HepG2 (cell line): ENCODE measurements around the gene MYO7A. TPM values are rescaled to one million over a fixed set of nuclear protein-coding genes. Genes with fewer than 3 reads are reported as not detected.

Source experiments
- ATAC-seq: fragments of 200-7000 bp; cut with Tn5 transposase; 3 replicates; pipeline ENCODE4 v1.9.1; 2020; ENCODE audit warnings: mild to moderate bottlenecking, moderate library complexity
- BruUV-seq: library from RNA; stranded (reverse); fragments of 400-500 nt; replicated peaks from 2 replicates; lab custom pipeline; 2021; lab: Mats Ljungman, UMichigan
- CTCF ChIA-PET: fragments of 300-600 bp; formaldehyde crosslinking; extraction: SDS; loops from one replicate; lab custom pipeline; 2021; ENCODE audit warnings: low total read pairs, inconsistent platforms, low intra/inter-chr PET ratio; lab: Yijun Ruan, JAX
- POLR2A ChIA-PET: fragments of 350-600 bp; sonication (Branson Sonifier 250); formaldehyde crosslinking; loops from one replicate; lab custom pipeline; 2020; ENCODE audit warnings: antibody characterized with exemption, inconsistent platforms; lab: Yijun Ruan, JAX
- DNase-seq: peaks from one replicate; pipeline ENCODE4 v3.0.0-alpha.2; 2015; ENCODE audit warnings: low spot score
- FAIRE-seq: peaks from 3 replicates; lab custom pipeline; 2011; peaks lifted over from hg19 to GRCh38; lab: Jason Lieb, UNC
- H2AFZ ChIP-seq: one replicate; pipeline ENCODE4 v1.6.1; 2011; ENCODE audit warnings: low read length, inconsistent platforms
- H3K27ac ChIP-seq: fragments of 300-600 bp; 3 replicates; pipeline ENCODE4 v1.8.0; 2011; ENCODE audit warnings: mixed run types, mild to moderate bottlenecking, mixed read lengths, low read length, inconsistent platforms; ENCODE audit not compliant: insufficient read depth; ENCODE audit errors: extremely low read length
- H3K27me3 ChIP-seq, 2 experiments: fragments of 200-600 bp in 1 of 2; 2 replicates in 1 of 2; 3 replicates in 1 of 2; pipeline versions ENCODE4 v1.6.0 to v1.8.0; 2011; ENCODE audit warnings: low read length in 2 of 2, mild to moderate bottlenecking in 2 of 2, moderate library complexity in 2 of 2, inconsistent platforms in 1 of 2; ENCODE audit not compliant: insufficient read depth in 2 of 2, control insufficient read depth in 1 of 2
- H3K36me3 ChIP-seq, 2 experiments: fragments of 200-600 bp in 1 of 2; replicated peaks in 1 of 2; 2 replicates in 1 of 2; 3 replicates in 1 of 2; pipeline versions ENCODE4 v1.5.1 to v1.8.0; 2011; ENCODE audit warnings: low read length in 2 of 2, inconsistent platforms in 1 of 2; ENCODE audit not compliant: insufficient read depth in 2 of 2, control insufficient read depth in 1 of 2
- H3K4me1 ChIP-seq: 2 replicates; pipeline ENCODE4 v1.5.1; 2012; ENCODE audit warnings: low read length, inconsistent platforms; ENCODE audit not compliant: insufficient read depth
- H3K4me2 ChIP-seq: 2 replicates; pipeline ENCODE4 v1.6.0; 2011; ENCODE audit warnings: low read depth, low read length, inconsistent platforms
- H3K4me3 ChIP-seq, 3 experiments: fragments of 200-600 bp in 1 of 3; sonication (generic), shearing (Covaris generic) in 1 of 3; replicated peaks in 1 of 3; 2 replicates each; pipeline ENCODE4 v1.5.1; 2011 to 2016; ENCODE audit warnings: low read length in 3 of 3, inconsistent platforms in 2 of 3, low read depth in 2 of 3, mild to moderate bottlenecking in 2 of 3, control low read depth in 1 of 3, mixed read lengths in 1 of 3; ENCODE audit not compliant: insufficient read depth in 1 of 3
- H3K79me2 ChIP-seq: one replicate; pipeline ENCODE4 v1.6.1; 2011; ENCODE audit warnings: low read length, inconsistent platforms; ENCODE audit not compliant: insufficient read depth
- H3K9ac ChIP-seq: 2 replicates; pipeline ENCODE4 v1.6.0; 2011; ENCODE audit warnings: mild to moderate bottlenecking, low read depth, low read length, inconsistent platforms; ENCODE audit not compliant: insufficient read depth
- H3K9me3 ChIP-seq: 2 replicates; pipeline ENCODE4 v1.5.1; 2012; ENCODE audit warnings: mild to moderate bottlenecking, low read length
- H4K20me1 ChIP-seq: 2 replicates; pipeline ENCODE4 v1.6.0; 2011; ENCODE audit warnings: inconsistent platforms, mild to moderate bottlenecking, low read length, moderate library complexity; ENCODE audit not compliant: insufficient read depth
- FOXC1 ChIP-seq: sonication (generic); formaldehyde crosslinking; IDR thresholded peaks from 2 replicates; pipeline ENCODE4 v1.8.0; 2022; ENCODE audit warnings: mild to moderate bottlenecking, missing genetic modification reagents, borderline replicate concordance
- HMG20A ChIP-seq: IDR thresholded peaks from 2 replicates; pipeline ENCODE4 v1.6.1; 2016; ENCODE audit warnings: borderline replicate concordance
- HMGA1 ChIP-seq: sonication (generic); formaldehyde crosslinking; conservative IDR thresholded peaks from 2 replicates; pipeline ENCODE4 v1.4.0; 2020; ENCODE audit warnings: missing genetic modification reagents
- HNF1B ChIP-seq: sonication (generic); formaldehyde crosslinking; IDR thresholded peaks from 2 replicates; pipeline ENCODE4 v1.5.1; 2020; ENCODE audit warnings: mild to moderate bottlenecking, moderate library complexity, missing genetic modification reagents
- IRF2 ChIP-seq: IDR thresholded peaks from 2 replicates; pipeline ENCODE4 v1.6.1; 2018; ENCODE audit warnings: missing genetic modification reagents, missing compliant biosample characterization
- KAT2B ChIP-seq: fragments of 150-350 bp; IDR thresholded peaks from 2 replicates; pipeline ENCODE4 v1.6.1; 2014; ENCODE audit warnings: low read depth, low read length, borderline replicate concordance
- KLF13 ChIP-seq: sonication (generic); formaldehyde crosslinking; IDR thresholded peaks from 2 replicates; pipeline ENCODE4 v1.4.0; 2020; ENCODE audit warnings: mild to moderate bottlenecking, missing genetic modification reagents
- RARA ChIP-seq: IDR thresholded peaks from 2 replicates; pipeline ENCODE4 v1.6.1; 2016; ENCODE audit warnings: missing genetic modification reagents, missing compliant biosample characterization
- RCOR2 ChIP-seq: IDR thresholded peaks from 2 replicates; pipeline ENCODE4 v1.6.1; 2016; ENCODE audit warnings: missing biosample characterization, missing genetic modification reagents
- ZFYVE20 ChIP-seq: sonication (generic); formaldehyde crosslinking; IDR thresholded peaks from 2 replicates; pipeline ENCODE4 v1.8.0; 2023; ENCODE audit warnings: low read depth, mild to moderate bottlenecking, moderate library complexity, missing genetic modification reagents, borderline replicate concordance
- ZNF274 ChIP-seq: sonication (generic); formaldehyde crosslinking; IDR thresholded peaks from 2 replicates; pipeline ENCODE4 v1.5.1; 2020; ENCODE audit warnings: mild to moderate bottlenecking, missing genetic modification reagents
- ZNF430 ChIP-seq: sonication (generic); formaldehyde crosslinking; IDR thresholded peaks from 2 replicates; pipeline ENCODE4 v1.9.0; 2021; ENCODE audit warnings: mild to moderate bottlenecking, missing genetic modification reagents
- ZNF580 ChIP-seq: IDR thresholded peaks from 2 replicates; pipeline ENCODE4 v1.6.1; 2016; ENCODE audit warnings: low read depth, borderline replicate concordance
- ZNF614 ChIP-seq: IDR thresholded peaks from 2 replicates; pipeline ENCODE4 v1.6.1; 2018; ENCODE audit warnings: missing biosample characterization, missing genetic modification reagents, inconsistent platforms, borderline replicate concordance
- ZNF776 ChIP-seq: sonication (generic); formaldehyde crosslinking; IDR thresholded peaks from 2 replicates; pipeline ENCODE4 v1.4.0; 2020; ENCODE audit warnings: mild to moderate bottlenecking, missing genetic modification reagents
- WGBS: methylation state at CpG from one replicate; pipeline ENCODE4 v1.1.6; 2017; ENCODE audit warnings: low lambda C conversion rate; 5-methylcytosine and 5-hydroxymethylcytosine counted together
- in situ Hi-C: cut with HindIII; loops from 2 replicates; pipeline ENCODE4 v1.10.0; 2017; ENCODE audit warnings: low pct_unique_long_range_greater_than_20kb; ENCODE audit not compliant: extremely low pct_ligation_motif_present
- intact Hi-C: fragments of 100-400 bp; cut with micrococcal nuclease; formaldehyde crosslinking; loops from one replicate; pipeline ENCODE4 v1.10.0; 2022; ENCODE audit not compliant: unreplicated experiment
- polyA plus RNA-seq, 8 experiments: library from polyadenylated mRNA; depleted of rRNA in 3 of 8; stranded (reverse) in 7 of 8; unstranded in 1 of 8; fragments of >200 nt; fragmentation: Illumina TruSeq in 4 of 8; extraction: Trizol in 4 of 8; gene quantifications; 2 replicates each; pipeline versions ENCODE4 v1.2.1 to v1.2.3, GENCODE V29; 2011 to 2016; ENCODE audit warnings: low read depth in 4 of 8, missing spikeins in 1 of 8, mixed read lengths in 1 of 8; ENCODE audit not compliant: insufficient read depth in 1 of 8
- total RNA-seq, 5 experiments: library from RNA; depleted of rRNA; stranded (reverse); fragments of >200 nt; fragmentation: Illumina TruSeq; extraction: Trizol; gene quantifications; 2 replicates each; pipeline ENCODE4 v1.2.3, GENCODE V29; 2016; ENCODE audit warnings: low read depth in 1 of 5
- TF ChIP-seq, protein P1 (sequence below): fragments of 450-650 bp; IDR thresholded peaks from 2 replicates; pipeline ENCODE4 v1.6.1; 2016

Gene MYO7A
- total and polyA plus RNA-seq, 2 of the 13 experiments (the other 11 are each of a cell fraction or from before 2014, with no cell fraction given) = 7.5 to 10.0 TPM

- no peak for TF ChIP-seq ZNF430 (CRISPR knock-in tag)
- TF ChIP-seq FOXC1 = no peak
- no peak for TF ChIP-seq RARA (CRISPR knock-in tag)
- no peak for TF ChIP-seq ZNF580 (CRISPR knock-in tag)
Observed at GRCh38 chr11:77166021-77166420, 38.0 kb downstream of the MYO7A start (continued).

DNA sequence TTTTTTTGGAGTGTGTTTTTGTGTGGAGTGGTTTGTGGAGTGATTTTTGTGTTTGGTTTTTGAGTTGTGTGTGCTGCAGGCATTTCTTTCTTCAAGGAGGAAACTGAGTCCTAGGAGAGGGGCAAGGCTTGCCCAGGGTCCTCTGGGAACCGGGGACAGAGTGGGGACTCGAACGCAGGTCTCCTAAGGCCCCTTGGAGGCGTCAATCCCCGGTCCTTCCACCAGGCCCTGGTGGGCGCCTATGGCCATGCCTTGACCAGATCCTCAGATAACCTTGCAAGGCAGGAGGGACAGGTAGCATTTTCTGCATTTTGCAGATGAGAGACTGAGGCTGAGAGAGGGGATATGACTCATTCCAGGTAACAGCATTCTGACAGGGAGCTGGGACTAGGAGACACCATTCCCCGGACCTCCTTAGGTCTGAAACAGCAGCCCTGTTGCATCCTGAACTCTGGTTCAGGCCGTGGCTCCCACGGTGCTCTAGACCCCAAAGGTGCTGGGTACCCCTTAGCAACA lies 39.1 kb downstream of the MYO7A start:
- ChIA-PET CTCF (no interaction called here), POLR2A (no interaction called here)
- H3K4me3 ChIP-seq = no peak overlapping the region
- no peaks in the 10 kb centered on the region for H4K20me1 ChIP-seq
- H3K27me3 ChIP-seq = no peaks in the 10 kb centered on the region
- H3K27ac ChIP-seq = no peak overlapping the region
- BruUV-seq = no TSS peak
- H3K4me1 ChIP-seq = peaks cover 16% of the 10 kb centered on the region
- TF ChIP-seq HMGA1 (CRISPR knock-in tag) = no peak
- no peaks in the 10 kb centered on the region for H3K9me3 ChIP-seq
- in situ Hi-C loops = no loop called here
- ATAC-seq (no peak), DNase-seq (no peak), FAIRE-seq (no peak)
- H3K36me3 ChIP-seq = 0 out of 5 replicates have a peak, but pooled peaks cover under 1 to 2% of the 10 kb centered on the region in 2 experiments
- H3K9ac ChIP-seq = no peak overlapping the region
- H2AFZ ChIP-seq = no peak overlapping the region
- no peaks in the 10 kb centered on the region for H3K79me2 ChIP-seq
- intact Hi-C loops = no loop called here
- no peak overlapping the region for H3K4me2 ChIP-seq
- WGBS = 94% methylated on average over 4 of the region's 9 CpGs

DNA sequence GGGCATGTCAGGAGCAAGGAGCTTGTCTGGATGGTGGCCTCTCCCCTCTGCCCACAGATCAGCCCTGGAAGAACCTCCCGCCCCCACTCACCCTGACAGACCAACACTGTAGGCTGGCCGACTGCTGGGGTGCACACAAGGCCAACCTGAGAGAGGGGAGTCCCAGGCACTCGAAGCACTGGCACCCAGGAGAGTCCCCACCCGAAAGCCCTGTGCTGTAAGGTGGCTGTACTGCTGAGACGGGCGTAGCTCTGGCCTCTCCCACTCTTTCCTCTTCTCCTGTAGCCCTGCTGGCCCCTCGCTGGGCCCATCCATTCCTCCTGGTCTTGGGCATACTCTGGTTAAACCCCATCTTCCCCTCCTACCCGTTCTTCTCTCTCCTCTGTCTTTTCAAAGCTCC lies 39.7 kb downstream of the MYO7A start:
- Histone ChIP-seq H3K27me3 (no peaks in the 10 kb centered on the region), H3K36me3 (no peaks in the 10 kb centered on the region), H3K27ac (no peak overlapping the region), H3K4me2 (no peak overlapping the region), H3K79me2 (no peaks in the 10 kb centered on the region), H3K9me3 (no peaks in the 10 kb centered on the region), H3K9ac (no peak overlapping the region), H3K4me1 (peaks cover 22% of the 10 kb centered on the region), H4K20me1 (no peaks in the 10 kb centered on the region), H3K4me3 (no peak overlapping the region), H2AFZ (no peak overlapping the region)
- in situ Hi-C loops (no loop called here), intact Hi-C loops (no loop called here)
- WGBS = 78% methylated on average over 2 of the region's 8 CpGs
- FAIRE-seq (no peak), DNase-seq (no peak), ATAC-seq (no peak)
- ChIA-PET POLR2A (no interaction called here), CTCF (no interaction called here)
- BruUV-seq = no TSS peak
- TF ChIP-seq KAT2B (no peak), HNF1B (no peak), RCOR2 (CRISPR knock-in tag) (no peak), IRF2 (CRISPR knock-in tag) (no peak), HMG20A (CRISPR knock-in tag) (no peak), ZFYVE20 (CRISPR knock-in tag) (no peak), ZNF614 (CRISPR knock-in tag) (no peak), ZNF776 (CRISPR knock-in tag) (no peak), ZNF274 (CRISPR knock-in tag) (no peak), KLF13 (CRISPR knock-in tag) (no peak)
- TF ChIP-seq, protein P1, sequence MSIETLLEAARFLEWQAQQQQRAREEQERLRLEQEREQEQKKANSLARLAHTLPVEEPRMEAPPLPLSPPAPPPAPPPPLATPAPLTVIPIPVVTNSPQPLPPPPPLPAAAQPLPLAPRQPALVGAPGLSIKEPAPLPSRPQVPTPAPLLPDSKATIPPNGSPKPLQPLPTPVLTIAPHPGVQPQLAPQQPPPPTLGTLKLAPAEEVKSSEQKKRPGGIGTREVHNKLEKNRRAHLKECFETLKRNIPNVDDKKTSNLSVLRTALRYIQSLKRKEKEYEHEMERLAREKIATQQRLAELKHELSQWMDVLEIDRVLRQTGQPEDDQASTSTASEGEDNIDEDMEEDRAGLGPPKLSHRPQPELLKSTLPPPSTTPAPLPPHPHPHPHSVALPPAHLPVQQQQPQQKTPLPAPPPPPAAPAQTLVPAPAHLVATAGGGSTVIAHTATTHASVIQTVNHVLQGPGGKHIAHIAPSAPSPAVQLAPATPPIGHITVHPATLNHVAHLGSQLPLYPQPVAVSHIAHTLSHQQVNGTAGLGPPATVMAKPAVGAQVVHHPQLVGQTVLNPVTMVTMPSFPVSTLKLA = no peak
